GM18870 (cell line): ENCODE data around the gene NLRP4.
"Not testable (repeated sequence)": the region's sequence is repeated elsewhere in the genome, so short reads cannot be mapped to it uniquely, and the experiment has no call there.

Source experiments
- ATAC-seq: cut with Tn5 transposase; IDR thresholded peaks from one replicate; pipeline ENCODE4 v1.9.1; 2021; ENCODE audit warnings: moderate library complexity; ENCODE audit not compliant: unreplicated experiment

Gene NLRP4

DNA sequence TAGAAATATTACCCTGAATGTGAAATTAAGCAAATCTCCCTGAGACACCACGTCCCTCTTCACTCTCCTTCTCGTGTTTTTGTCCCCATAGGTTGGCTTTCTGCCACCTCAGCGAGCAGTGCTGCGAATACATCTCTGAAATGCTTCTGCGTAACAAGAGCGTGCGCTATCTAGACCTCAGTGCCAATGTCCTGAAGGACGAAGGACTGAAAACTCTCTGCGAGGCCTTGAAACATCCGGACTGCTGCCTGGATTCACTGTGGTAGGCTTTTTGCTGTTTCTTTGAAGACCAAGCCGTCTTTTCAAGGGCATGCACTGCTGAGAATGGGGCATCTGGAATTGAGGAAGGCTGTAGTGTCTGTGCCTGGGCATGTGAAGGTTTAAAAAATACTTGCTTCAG is 34.4 kb downstream of the NLRP4 start:
- ATAC-seq: no peak

DNA sequence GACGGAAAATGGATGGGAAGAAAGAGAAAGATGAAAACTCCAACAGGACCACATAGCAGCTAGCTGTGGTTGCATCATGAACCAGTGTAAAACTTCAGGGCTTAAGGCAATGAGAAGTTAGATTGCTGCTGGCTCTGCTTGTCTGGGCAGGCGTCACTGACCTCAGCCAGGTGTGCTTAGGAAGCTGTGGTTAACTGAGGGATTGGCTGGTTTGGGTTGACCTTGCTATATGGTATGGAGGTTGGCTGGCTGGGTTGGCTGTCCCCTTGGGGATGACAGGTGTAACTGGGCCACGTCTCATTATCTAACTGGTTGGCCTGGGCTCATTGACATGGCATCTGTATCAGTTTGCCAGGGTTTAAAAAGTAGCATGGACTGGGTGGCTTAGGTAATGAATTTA is 40.9 kb downstream of the NLRP4 start:
- no peak for ATAC-seq

DNA sequence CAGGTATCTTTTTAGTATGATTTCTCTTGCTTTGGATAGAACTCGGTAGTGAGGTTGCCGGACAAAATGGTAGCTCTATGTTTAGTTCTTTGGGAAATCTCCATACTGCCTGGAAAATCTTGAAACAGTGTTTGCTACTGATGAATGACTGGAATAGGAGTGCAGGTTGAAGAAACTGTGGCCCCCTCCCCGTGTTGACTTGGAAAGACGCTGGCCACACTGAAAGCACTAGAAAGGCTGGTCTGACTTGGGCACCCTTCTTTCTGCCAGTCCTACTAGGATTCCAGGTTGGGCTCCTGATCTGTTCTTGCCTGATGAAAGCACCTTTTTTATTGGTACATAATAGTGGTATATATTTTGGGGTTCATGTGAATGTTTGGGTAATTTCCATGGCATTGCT is 46.3 kb downstream of the NLRP4 start:
- no peak for ATAC-seq

DNA sequence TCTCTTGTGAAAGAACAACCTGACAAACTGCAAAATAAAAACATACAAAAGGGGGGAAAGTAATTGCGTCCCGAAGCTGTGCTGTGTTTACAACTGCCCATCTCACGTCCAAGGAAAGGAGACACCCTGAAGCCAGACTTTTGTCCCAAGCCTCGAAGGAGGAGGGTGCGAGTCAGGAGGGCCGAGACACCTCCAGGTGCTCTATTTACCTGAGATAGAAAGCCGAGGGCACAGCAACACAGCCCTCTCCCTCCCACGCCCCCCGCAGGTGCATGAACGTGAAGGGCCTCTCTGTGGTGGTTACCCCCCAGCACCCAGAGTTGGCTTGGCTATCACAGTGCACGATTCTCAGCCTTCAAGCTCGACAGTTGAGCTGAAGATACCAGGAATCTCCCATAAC is 62.6 kb downstream of the NLRP4 start:
- ATAC-seq: no peak

DNA sequence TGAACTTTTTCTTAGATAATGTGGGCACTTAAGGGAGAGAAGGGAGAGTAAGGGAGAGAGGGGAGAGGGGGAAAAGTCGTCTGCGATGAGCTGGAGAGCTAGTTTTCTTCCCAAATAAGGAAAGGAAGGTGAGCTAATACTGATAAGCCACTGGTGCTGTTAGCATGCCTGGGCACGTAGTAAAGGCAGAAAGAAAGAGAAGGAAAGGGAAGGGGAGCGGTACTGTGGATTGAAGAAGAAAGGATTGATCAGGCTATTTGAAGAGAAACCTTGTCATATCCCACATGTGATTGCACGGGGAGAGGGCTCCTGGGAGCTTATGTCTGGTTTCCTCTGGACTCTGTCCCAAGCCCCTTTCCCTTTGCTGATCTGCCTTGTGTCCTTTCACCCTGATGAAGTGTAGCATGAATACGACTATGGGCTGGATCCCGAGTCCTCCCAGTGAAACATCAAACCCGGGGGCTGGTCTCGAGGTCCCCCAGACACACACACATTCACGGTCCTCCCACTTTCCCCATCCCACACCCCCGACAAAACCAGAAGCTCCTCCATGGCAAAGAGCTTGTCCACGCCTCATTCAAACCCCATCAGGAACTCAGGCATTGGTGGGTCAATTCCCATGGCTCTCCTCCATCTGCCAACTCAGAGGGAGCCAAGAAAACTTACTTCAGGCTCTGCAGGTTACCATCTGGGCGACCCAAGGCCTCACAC is 65.2 kb downstream of the NLRP4 start:
- no peak for ATAC-seq

DNA sequence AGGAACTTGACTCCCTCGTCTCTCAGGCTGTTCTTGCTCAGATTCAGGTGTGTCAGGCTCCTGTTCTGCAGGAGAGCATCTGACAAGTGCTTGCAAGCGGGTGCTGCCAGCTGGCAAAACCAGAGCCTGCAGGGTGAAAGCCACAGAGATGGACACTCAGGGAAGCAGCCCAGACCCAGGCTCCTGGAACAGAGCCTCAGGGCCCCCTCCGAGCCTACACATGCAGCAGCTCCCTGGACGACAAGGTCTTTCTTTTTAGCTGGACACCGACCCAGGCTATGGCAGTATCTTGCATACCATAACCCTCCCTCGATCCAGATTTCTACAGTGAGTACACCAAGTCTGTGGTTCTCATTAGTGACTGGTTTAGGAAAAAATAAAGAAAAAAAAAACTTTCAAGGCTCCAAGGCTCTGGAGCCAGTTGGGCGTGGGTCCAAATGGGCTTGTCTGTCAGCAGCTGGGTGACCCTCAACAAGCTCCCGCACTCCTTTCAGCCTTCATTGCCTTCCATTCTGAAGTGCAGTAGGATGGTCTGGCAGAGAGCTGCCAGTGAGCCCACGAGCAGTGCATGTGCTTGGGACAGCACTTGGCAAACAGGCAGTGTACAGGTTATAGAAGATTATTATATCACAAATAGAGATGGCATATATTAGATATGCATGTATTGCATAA is 65.9 kb downstream of the NLRP4 start:
- no peak for ATAC-seq

DNA sequence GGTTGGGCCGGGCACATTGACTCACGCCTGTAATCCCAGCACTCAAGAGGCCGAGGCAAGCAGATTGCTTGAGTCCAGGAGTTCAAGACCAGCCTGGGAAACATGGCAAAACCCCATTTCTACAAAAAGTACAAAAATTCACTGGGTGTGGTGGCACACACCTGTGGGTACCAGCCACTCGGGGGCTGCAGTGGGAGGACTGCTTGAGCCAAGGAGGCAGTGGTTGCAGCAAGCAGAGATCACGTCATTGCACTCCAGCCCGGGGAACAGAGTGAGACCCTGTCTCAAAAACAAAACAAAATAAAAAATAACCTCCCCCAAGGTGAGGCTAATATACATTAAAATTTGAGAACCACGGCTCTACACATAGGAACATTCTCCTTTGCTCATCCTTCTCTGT is 70.9 kb downstream of the NLRP4 start:
- ATAC-seq: no peak

DNA sequence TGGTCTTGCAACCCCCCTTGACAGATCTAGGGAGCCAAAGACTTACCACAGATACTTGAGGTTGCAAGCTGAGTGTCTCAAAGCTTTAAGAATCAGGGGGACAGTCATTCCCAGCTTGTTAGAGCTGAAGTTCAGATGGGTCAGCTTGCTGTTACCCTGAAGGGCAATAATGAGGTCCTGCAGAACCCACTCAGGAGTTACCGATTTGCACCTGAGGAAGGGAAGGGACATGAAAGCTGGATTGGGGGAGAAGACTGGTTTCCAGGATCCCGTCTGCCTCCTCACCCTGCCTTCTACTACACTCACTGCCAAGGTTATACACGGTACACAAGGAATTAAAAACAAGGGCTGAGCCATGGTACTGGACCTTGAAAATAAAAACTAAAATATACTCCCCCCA is 71.4 kb downstream of the NLRP4 start:
- ATAC-seq: no peak

DNA sequence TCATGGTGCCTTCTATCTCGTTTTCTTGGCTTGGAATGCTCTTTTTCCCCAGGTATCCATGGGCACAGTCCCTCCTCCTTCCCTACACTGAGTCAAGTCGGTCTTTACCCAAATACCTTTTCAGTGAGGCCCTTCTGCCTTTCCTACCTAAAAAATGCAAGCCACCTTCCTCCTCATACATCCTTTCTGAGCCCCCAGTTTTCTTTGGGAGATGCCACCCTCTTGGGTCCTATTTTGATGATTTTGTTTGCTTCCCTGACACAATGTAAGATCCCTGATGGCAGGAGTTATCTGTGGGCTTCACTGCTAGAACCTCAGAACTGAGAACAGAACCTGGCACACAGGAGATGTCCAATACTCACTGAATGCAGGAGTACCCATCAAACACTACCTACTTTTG is 73.5 kb downstream of the NLRP4 start:
- ATAC-seq: no peak

DNA sequence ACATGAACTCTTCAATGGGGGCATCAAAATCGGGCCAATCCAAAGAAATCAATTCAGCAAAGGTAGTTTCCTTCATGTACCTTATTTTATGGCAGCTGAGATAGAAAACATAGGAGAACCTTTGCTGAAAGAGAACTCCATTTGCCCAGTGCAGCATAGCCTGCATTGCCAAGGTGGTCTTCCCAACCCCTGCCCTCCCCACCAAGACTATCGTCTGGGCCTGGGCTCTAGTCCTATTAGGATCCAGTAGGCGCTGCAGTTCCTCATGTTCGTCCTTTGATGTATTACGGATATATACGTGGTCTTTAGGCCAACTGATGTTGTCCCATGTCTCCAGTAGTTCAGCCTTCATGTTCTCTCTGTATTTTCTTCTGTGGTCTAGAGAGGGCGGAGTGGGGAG is 76.6 kb downstream of the NLRP4 start:
- ATAC-seq: no peak

DNA sequence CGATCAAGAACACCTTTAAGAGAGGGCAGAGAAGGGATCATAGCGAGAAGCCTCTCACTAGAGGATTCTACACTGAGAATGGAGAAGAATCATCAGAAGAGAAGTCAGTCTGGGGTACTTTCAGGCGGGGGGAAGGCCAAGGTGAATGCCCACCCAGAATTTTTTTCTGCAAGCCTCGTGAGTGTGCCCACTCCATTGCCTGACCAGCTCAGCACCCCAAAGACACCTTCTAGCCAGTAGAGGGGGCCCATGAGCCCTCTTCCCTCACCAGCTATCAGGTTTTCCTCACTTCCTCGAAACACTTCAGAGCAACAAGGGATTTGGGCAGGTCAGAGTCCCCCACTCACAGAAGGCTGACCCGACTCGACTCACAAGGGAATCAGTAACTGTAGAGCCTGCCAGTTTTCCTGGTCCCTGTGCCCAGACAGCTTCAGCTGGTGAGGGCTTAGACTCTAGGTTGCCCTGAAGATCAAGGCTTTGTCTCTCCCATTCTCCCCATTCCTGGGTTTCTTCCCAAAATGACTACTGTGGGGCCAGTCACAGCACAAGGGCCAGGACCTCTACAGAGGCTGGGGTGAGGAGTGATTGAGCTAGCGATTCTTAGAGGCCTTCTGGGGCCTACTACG is 77.4 kb downstream of the NLRP4 start:
- no peak for ATAC-seq

DNA sequence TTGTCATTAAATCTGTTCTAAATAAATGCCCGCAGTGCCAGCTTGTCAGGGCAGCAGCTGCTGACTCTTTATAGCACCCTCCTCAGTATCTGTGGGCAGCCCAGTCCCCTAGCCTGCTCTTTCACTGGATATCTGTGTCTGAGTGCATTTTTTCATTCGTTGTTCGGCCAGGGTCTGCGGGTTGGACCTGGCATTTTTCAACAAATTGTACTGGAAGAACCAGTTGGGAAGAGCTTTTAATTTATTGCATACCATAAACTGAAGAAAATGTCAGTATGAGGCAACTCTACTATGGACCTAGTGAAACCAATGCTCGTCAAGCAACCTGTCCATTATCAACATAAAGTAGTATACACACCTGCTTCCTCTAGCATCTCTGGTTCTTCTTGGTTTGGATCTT is 87.2 kb downstream of the NLRP4 start:
- ATAC-seq: no peak

DNA sequence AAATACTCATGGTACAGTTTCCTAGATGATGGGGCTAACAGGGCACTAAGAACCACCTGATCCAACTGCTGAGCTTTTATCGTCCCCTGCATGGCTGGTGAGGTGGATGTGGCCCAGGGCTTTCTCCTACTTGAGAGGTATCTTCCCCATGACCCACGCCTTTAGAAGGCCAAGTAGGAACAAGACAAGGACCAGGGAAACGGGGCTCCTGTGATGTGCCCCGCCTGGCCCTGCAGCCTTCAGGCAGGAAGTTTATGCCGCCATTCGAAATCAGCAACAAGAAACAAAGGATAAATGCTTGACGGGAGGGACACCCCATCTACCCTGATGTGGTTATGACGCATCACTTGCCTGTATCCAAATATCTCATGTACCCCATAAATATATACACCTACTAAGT is 91.7 kb downstream of the NLRP4 start:
- ATAC-seq: no peak

DNA sequence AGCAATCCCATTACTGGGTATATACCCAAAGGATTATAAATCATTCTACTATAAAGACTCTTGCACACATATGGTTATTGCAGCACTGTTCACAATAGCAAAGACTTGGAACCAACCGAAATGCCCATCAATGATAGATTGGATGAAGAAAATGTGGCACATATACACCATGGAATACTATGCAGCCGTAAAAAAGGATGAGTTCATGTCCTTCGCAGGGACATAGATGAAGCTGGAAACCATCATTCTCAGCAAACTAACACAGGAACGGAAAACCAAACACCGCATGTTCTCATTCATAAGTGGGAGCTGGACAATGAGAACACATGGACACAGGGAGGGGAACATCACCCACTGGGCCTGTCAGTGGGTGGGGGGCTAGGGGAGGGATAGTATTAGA is 92.9 kb downstream of the NLRP4 start:
- ATAC-seq: not testable (repeated sequence)

DNA sequence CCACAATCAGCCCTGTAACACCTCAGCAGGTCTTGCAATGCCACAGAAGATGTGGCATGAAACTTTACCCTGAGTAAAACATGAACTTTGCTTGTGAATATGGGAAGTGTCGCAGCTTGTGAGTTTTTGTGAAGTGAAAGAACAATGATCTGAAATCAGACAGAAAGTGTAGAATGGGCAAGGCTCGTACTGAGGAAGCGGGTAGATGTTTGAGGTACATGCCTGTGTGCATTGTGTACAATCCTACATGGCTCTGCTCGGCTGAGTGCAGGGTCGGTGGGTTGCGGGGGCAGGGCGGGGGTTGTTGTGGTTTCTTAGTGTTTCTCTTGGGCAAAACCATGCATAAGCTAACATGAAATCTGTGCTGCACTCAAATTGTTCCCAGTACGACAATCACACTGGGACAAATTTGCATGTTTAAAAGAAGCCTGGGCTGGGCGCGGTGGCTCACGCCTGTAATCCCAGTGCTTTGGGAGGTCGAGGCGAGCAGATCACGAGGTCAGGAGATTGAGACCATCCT is 94.7 kb downstream of the NLRP4 start:
- ATAC-seq: no peak
